Cardiac fibroblast (primary cell): ENCODE measurements around the gene CHST15.

Experiments
- DNase-seq, 2 donors: peaks; one replicate each; pipeline versions ENCODE4 v3.0.0 to v3.0.0-alpha.2; 2010; ENCODE audit warnings: low read depth in 2 of 2
- H3K4me3 ChIP-seq, 2 donors: replicated peaks in 1 of 2; 1 replicate in 1 of 2; 2 replicates in 1 of 2; pipeline ENCODE4 v1.5.1; 2011; ENCODE audit warnings: low read depth in 2 of 2, low read length in 2 of 2, mild to moderate bottlenecking in 2 of 2, moderate library complexity in 1 of 2
- TF ChIP-seq, protein P1 (sequence below): IDR thresholded peaks from one replicate; pipeline ENCODE4 v1.5.1; 2011; ENCODE audit warnings: low read depth, mild to moderate bottlenecking, low read length, inconsistent platforms

The CHST15 gene

DNA sequence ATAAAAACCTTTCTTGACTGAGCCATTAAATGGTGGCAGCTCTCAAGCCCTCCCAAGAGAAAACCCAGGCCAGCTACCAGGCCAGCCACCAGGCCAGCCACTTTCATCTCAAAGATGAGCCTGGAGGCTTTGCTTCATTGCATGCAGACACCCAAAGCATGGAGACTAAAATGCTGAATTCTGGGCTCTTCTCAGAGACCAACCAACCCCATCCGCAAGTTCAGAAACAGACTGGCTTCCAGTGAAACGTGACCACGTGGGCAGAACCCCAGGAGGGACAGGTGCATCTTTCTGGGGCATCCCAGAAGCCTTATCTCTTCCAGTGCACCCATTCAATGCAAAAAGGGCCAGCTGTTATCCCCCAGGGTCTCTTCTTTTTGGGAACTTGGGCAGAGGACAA, 20.9 kb downstream of the CHST15 start:
- TF ChIP-seq, protein P1, sequence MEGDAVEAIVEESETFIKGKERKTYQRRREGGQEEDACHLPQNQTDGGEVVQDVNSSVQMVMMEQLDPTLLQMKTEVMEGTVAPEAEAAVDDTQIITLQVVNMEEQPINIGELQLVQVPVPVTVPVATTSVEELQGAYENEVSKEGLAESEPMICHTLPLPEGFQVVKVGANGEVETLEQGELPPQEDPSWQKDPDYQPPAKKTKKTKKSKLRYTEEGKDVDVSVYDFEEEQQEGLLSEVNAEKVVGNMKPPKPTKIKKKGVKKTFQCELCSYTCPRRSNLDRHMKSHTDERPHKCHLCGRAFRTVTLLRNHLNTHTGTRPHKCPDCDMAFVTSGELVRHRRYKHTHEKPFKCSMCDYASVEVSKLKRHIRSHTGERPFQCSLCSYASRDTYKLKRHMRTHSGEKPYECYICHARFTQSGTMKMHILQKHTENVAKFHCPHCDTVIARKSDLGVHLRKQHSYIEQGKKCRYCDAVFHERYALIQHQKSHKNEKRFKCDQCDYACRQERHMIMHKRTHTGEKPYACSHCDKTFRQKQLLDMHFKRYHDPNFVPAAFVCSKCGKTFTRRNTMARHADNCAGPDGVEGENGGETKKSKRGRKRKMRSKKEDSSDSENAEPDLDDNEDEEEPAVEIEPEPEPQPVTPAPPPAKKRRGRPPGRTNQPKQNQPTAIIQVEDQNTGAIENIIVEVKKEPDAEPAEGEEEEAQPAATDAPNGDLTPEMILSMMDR = no peak
- H3K4me3 ChIP-seq = no peak overlapping the region
- no peak for DNase-seq

DNA sequence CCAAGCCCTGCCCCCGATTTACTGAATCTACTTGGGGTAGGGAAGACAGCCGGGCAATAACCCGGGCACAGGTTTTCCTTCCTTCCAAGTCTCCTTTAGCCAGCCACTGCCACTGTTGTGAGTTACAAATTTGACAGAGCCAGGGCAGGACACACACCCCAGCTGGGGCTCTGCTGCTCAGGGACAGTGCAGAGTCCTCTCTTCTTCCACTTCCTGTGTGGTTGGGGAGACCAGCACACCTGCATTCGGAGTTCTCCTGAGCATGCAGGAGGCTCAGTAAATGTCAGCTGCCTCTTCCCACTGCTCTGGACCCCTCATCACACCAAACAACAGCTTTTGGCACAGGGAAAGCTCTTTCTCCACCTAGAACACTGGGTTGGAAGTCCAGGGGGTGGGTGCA, 21.3 kb downstream of the CHST15 start:
- TF ChIP-seq, protein P1 = no peak
- DNase-seq = no peak
- no peak overlapping the region for H3K4me3 ChIP-seq

DNA sequence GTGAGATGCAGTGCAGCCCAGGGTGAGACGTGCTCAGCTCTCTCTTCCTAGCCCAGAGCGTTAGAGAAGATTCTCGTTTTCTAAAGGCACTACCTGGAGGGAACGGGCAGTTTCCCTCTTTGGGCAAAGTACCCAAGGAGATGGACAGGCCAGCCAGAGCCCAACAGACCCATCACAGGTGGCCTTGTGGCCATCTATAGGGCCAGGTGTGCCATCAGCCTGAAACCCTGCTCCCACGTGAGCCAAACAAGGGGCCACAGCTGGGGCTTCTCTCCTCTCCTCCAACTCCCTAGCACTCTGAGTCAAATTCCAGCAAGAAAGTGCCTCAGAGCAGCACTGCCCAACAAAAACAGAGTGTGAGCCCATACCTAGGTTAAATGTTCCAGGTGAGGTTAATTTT, 22.3 kb downstream of the CHST15 start:
- H3K4me3 ChIP-seq = no peak overlapping the region
- TF ChIP-seq, protein P1 = no peak
- DNase-seq = no peak

DNA sequence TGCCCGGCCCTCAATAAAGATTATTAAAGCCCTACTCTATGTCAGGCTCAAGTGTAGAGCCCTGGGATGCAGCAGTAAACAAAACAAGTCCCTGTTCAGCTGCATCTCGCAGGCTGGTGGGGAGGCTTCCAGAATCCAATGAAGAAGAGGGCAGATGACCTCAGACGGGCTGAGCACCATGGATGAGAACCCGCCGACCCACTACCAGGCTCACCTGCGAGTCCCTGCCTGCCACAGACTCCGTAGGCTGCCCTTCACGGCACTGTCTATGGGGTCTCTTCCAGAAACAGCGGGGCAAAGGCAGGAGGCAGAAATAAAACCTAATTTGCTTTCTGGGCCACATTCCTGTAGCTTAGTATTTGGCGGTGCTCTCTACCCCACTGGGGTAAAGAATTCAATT, 22.7 kb downstream of the CHST15 start:
- no peak for DNase-seq
- no peak overlapping the region for H3K4me3 ChIP-seq
- TF ChIP-seq, protein P1 = no peak

DNA sequence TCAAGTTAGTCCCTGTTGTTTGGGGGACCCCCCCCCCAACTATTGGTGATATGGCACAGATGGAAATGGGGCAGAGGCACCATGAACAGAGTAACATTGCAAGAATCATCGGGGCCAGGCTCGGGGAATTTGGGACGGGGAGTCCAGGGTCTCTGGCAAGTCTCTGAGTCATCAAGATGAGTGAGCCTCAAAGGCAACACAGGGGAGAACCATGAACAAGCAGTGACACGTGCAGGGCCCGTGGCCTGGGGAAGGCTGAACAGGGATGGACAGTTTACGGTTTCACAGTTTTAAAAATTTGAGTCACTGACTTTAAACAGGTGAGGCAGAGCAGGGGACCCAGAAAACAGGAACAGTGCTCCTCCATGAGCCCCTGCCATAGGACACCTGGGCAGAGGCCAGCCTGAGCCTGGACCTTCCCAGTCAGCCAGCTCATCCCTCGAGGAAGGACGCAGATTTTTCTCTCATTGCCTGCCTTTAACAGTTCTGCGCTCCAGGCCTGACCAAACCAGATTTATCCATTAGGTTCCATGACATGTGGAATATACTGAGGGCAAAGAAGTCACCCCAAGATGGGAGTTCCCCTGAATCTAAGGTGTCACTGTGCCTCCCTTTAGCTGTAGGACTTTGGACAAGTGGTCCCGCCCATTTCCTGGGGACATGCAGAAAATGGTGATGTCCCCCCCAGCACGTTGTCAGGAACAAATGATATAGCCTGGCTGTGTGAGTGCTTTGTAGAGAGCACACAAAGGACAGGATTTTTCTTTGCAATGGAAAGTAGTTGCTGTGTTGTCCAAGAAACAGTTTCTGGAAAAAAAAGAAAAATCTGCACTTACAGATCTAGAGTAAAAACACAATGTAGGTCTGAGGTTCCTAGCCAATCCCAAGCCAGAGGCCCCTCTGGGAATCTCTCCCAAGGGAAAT, 23.8 kb downstream of the CHST15 start:
- H3K4me3 ChIP-seq = no peak overlapping the region
- no peak for DNase-seq
- TF ChIP-seq, protein P1 = no peak

DNA sequence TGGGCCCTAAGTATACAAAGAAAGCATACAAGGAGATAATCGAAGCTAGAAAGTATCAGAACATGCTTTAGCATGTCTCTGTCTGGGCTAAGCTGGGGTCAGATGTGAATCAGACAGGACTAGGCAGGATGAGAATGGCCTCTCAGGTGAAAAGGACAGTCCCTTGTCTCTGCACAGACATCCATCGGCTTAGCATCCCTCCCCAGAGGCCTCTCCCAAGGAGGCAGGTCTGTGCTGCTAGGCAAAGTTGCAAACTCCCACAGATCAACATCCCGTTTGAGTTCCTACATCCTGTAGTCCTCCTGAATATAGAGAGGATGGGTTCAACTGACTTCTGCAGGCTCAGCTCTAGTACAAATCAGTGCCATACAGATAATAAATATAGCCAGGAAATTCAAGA, 24.5 kb downstream of the CHST15 start:
- DNase-seq = no peak
- H3K4me3 ChIP-seq = no peak overlapping the region
- TF ChIP-seq, protein P1 = no peak
